ENCODE data around the gene ATP8B4.

DNA sequence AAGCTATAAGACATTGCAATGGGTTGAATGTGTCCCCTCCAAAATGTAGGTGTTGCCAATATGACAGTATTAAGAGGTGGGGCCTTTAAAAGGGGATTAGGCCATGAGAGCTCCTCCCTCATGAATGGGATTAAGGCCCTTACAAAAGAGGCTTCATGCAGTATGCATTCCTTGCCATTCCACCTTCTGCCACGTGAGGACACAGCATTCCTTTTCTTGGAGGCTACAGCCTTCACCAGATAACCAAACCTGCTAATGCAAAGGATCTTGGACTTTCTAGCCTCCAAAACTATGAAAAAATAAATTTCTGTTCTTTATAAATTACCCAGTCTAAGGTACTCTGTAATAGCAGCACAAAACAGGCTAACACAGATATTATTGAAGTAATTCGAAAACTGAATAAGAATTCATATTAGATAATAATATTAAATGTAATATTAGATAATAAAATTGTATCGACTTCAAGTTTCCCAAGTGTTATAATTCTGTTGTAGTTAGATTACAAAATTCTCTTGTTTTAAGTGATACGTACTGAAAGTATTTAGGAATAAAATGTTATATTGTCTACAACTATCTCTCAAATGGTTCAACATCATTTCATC is 29.4 kb upstream of the ATP8B4 start:
- TF ChIP-seq, protein P1, sequence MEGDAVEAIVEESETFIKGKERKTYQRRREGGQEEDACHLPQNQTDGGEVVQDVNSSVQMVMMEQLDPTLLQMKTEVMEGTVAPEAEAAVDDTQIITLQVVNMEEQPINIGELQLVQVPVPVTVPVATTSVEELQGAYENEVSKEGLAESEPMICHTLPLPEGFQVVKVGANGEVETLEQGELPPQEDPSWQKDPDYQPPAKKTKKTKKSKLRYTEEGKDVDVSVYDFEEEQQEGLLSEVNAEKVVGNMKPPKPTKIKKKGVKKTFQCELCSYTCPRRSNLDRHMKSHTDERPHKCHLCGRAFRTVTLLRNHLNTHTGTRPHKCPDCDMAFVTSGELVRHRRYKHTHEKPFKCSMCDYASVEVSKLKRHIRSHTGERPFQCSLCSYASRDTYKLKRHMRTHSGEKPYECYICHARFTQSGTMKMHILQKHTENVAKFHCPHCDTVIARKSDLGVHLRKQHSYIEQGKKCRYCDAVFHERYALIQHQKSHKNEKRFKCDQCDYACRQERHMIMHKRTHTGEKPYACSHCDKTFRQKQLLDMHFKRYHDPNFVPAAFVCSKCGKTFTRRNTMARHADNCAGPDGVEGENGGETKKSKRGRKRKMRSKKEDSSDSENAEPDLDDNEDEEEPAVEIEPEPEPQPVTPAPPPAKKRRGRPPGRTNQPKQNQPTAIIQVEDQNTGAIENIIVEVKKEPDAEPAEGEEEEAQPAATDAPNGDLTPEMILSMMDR (IDR thresholded peaks at IDR 0.05), result peak; percentile 85
- TF ChIP-seq TCF7L2 (IDR thresholded peaks at IDR 0.05; ENCODE audit: low read depth, low read length) (no peak), POLR2AphosphoS5 (IDR thresholded peaks at IDR 0.05; ENCODE audit: low read depth, low read length) (no peak)
- TF ChIP-seq, protein P2, sequence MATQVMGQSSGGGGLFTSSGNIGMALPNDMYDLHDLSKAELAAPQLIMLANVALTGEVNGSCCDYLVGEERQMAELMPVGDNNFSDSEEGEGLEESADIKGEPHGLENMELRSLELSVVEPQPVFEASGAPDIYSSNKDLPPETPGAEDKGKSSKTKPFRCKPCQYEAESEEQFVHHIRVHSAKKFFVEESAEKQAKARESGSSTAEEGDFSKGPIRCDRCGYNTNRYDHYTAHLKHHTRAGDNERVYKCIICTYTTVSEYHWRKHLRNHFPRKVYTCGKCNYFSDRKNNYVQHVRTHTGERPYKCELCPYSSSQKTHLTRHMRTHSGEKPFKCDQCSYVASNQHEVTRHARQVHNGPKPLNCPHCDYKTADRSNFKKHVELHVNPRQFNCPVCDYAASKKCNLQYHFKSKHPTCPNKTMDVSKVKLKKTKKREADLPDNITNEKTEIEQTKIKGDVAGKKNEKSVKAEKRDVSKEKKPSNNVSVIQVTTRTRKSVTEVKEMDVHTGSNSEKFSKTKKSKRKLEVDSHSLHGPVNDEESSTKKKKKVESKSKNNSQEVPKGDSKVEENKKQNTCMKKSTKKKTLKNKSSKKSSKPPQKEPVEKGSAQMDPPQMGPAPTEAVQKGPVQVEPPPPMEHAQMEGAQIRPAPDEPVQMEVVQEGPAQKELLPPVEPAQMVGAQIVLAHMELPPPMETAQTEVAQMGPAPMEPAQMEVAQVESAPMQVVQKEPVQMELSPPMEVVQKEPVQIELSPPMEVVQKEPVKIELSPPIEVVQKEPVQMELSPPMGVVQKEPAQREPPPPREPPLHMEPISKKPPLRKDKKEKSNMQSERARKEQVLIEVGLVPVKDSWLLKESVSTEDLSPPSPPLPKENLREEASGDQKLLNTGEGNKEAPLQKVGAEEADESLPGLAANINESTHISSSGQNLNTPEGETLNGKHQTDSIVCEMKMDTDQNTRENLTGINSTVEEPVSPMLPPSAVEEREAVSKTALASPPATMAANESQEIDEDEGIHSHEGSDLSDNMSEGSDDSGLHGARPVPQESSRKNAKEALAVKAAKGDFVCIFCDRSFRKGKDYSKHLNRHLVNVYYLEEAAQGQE (IDR thresholded peaks at IDR 0.05; ENCODE audit: insufficient read depth in 1 of 2, low read depth in 2 of 2, low read length in 1 of 2), result no peak

Measured in Panc1 (cell line).